Adrenal gland (tissue), 12 donors: ENCODE measurements around the gene RFPL4A. TPM values are rescaled to one million over a fixed set of nuclear protein-coding genes. Genes with fewer than 3 reads are reported as not detected.
"Not testable (repeated sequence)": the region's sequence is repeated elsewhere in the genome, so short reads cannot be mapped to it uniquely, and the experiment has no call there.

ENCODE experiments used
- DNase-seq, 7 donors: peaks; one replicate each; pipeline ENCODE4 v3.0.0-alpha.2; 2019 to 2020
- H3K27ac ChIP-seq, 5 donors: fragments of 200-600 bp; sonication (generic) in 4 of 5; 1 replicate in 3 of 5; 2 replicates in 2 of 5; pipeline versions ENCODE4 v1.5.1 to v1.8.0; 2016 to 2020; ENCODE audit warnings: mild to moderate bottlenecking in 1 of 5
- H3K27me3 ChIP-seq: fragments of 200-600 bp; 2 replicates; pipeline ENCODE4 v1.8.0; 2021
- H3K36me3 ChIP-seq, 2 donors: fragments of 200-600 bp; replicated peaks in 1 of 2; 1 replicate in 1 of 2; 2 replicates in 1 of 2; pipeline versions ENCODE4 v1.5.1 to v1.8.0; 2018 to 2022
- H3K4me1 ChIP-seq, 2 donors: fragments of 200-600 bp; replicated peaks in 1 of 2; 1 replicate in 1 of 2; 2 replicates in 1 of 2; pipeline versions ENCODE4 v1.5.1 to v1.8.0; 2018 to 2021
- H3K4me3 ChIP-seq, 4 donors: fragments of 200-600 bp; sonication (generic) in 3 of 4; one replicate each; pipeline ENCODE4 v1.5.1; 2016 to 2018
- H3K9me3 ChIP-seq, 3 donors: fragments of 200-600 bp; sonication (generic) in 1 of 3; replicated peaks in 1 of 3; 1 replicate in 2 of 3; 2 replicates in 1 of 3; pipeline versions ENCODE4 v1.5.1 to v1.8.0; 2016 to 2021
- POLR2A ChIP-seq, 2 donors: fragments of 450-650 bp; IDR thresholded peaks; one replicate each; pipeline ENCODE4 v1.6.1; 2017; ENCODE audit warnings: antibody characterized with exemption in 2 of 2, mild to moderate bottlenecking in 2 of 2, moderate library complexity in 1 of 2
- WGBS, 4 donors: extraction: QIAGEN DNeasy Blood & Tissue Kit in 2 of 4; methylation state at CpG; one replicate each; pipeline versions ENCODE4 v1.1.5 to v1.1.7; 2013 to 2017; 5-methylcytosine and 5-hydroxymethylcytosine counted together
- intact Hi-C, 2 donors: fragments of 100-400 bp; cut with DNase I; formaldehyde crosslinking; loops; one replicate each; pipeline versions ENCODE4 v1.14.1 to v1.15.0; 2022 to 2023
- polyA plus RNA-seq, 3 donors: library from polyadenylated mRNA; stranded (reverse); fragments of 200-250 nt in 2 of 3; fragments of 350-450 nt in 1 of 3; fragmentation: Illumina TruSeq in 1 of 3; extraction: RNeasy Lipid Tissue Mini Kit (QIAGEN cat#74804) in 1 of 3; gene quantifications; one replicate each; pipeline ENCODE4 v1.2.3, GENCODE V29; 2013 to 2014
- total RNA-seq, 9 donors: library from RNA; depleted of rRNA in 4 of 9; stranded (reverse); fragments of >200 nt in 4 of 9; fragments of 120-200 nt in 1 of 9; fragmentation: NEBNext Ultra II Directional in 1 of 9; extraction: Animal tissue kit (Norgen Biotek cat#: 25700) in 1 of 9; gene quantifications; one replicate each; pipeline versions ENCODE4 v1.1.0 to v1.2.4, GENCODE V29; 2013 to 2023
- TF ChIP-seq, protein P1 (sequence below), 6 experiments: fragments of 450-650 bp in 4 of 6; fragments of 200-600 bp in 2 of 6; sonication (generic) in 1 of 6; IDR thresholded peaks; 1 replicate in 5 of 6; 2 replicates in 1 of 6; pipeline versions ENCODE4 v1.5.1 to v1.8.0; 2016 to 2021; ENCODE audit warnings: antibody characterized with exemption in 6 of 6, mild to moderate bottlenecking in 2 of 6, moderate library complexity in 1 of 6
- donor health status: healthy with polysubstance abuse.
- donor health status: Bipolar disorder and iron deficiency.
- donor health status: DM: yes; HTN: yes; CAD: no.
- donor health status: DM: no; HTN: no; CAD: no.
- donor health status: DM: no; HTN: no; CAD: no.
- donor health status: DM: yes; HTN: yes; CAD: no.

RFPL4A gene
- total and polyA plus RNA-seq, 12 donors: 0.28 TPM; not detected in 11

DNA sequence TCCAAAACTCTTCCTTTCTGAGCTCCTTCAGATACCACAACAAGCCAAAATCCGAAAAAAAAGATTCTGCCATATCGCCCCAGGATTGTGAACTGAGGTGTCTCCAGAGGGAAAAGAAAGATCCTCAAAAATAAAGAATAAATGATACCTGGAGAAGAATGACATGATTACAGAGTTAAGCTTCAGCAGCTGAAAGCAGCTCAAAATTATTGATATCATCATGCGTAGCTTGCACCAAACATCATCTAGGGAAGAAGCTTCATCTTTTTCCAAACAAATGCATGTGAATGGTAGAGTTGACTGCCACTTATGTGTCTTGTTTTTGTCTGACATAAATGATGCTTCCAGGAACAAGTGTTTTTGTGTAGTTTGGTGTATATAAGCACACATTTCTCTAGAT, 20.6 kb upstream of the RFPL4A start, which contains the start of gene NLRP9:
Gene NLRP9 (minus strand): TSS at position 101 of the 400 bp plus-strand sequence. CDS start 28 bp downstream, at position 73.
- DNase-seq: no peak
- no peaks in the 10 kb centered on the region for H3K27me3 ChIP-seq
- no peaks in the 10 kb centered on the region for H3K9me3 ChIP-seq
- WGBS, 4 donors: 70 to 89% (median 84%) methylated on average over 3 of the region's 3 CpGs
- H3K27ac ChIP-seq: no peak within 1 kb of the TSS
- H3K4me1 ChIP-seq: no peaks in the 10 kb centered on the region
- no peak within 1 kb of the TSS for H3K4me3 ChIP-seq
- TF ChIP-seq, protein P1, sequence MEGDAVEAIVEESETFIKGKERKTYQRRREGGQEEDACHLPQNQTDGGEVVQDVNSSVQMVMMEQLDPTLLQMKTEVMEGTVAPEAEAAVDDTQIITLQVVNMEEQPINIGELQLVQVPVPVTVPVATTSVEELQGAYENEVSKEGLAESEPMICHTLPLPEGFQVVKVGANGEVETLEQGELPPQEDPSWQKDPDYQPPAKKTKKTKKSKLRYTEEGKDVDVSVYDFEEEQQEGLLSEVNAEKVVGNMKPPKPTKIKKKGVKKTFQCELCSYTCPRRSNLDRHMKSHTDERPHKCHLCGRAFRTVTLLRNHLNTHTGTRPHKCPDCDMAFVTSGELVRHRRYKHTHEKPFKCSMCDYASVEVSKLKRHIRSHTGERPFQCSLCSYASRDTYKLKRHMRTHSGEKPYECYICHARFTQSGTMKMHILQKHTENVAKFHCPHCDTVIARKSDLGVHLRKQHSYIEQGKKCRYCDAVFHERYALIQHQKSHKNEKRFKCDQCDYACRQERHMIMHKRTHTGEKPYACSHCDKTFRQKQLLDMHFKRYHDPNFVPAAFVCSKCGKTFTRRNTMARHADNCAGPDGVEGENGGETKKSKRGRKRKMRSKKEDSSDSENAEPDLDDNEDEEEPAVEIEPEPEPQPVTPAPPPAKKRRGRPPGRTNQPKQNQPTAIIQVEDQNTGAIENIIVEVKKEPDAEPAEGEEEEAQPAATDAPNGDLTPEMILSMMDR (IDR thresholded peaks at IDR 0.05): no peak
- no peak for TF ChIP-seq POLR2A (IDR thresholded peaks at IDR 0.05)
- intact Hi-C loops: no loop called here
- no peaks in the 10 kb centered on the region for H3K36me3 ChIP-seq

GRCh38 chr19:55750715-55751114, 8.2 kb upstream of the RFPL4A start:
- no peak for DNase-seq
- Histone ChIP-seq H3K4me1 (no peaks in the 10 kb centered on the region), H3K9me3 (no peaks in the 10 kb centered on the region), H3K27ac (no peak overlapping the region), H3K4me3 (no peak overlapping the region), H3K36me3 (no peaks in the 10 kb centered on the region), H3K27me3 (no peaks in the 10 kb centered on the region)
- TF ChIP-seq, protein P1 (IDR thresholded peaks at IDR 0.05): no peak
- TF ChIP-seq POLR2A (IDR thresholded peaks at IDR 0.05): no peak
- 76 to 85% (median 81%) methylated on average over 6 of the region's 6 CpGs for WGBS, 4 donors
- intact Hi-C loops: no loop called here

GRCh38 chr19:55753401-55753800, 5.5 kb upstream of the RFPL4A start:
- Histone ChIP-seq H3K27me3 (no peaks in the 10 kb centered on the region), H3K4me1 (no peaks in the 10 kb centered on the region), H3K36me3 (no peaks in the 10 kb centered on the region), H3K4me3 (no peak overlapping the region), H3K9me3 (no peaks in the 10 kb centered on the region), H3K27ac (no peak overlapping the region)
- TF ChIP-seq POLR2A (IDR thresholded peaks at IDR 0.05): no peak
- TF ChIP-seq, protein P1 (IDR thresholded peaks at IDR 0.05): no peak
- WGBS, 4 donors: 60 to 71% (median 64%) methylated on average over 3 of the region's 3 CpGs
- DNase-seq: no peak
- intact Hi-C loops: no loop called here

DNA sequence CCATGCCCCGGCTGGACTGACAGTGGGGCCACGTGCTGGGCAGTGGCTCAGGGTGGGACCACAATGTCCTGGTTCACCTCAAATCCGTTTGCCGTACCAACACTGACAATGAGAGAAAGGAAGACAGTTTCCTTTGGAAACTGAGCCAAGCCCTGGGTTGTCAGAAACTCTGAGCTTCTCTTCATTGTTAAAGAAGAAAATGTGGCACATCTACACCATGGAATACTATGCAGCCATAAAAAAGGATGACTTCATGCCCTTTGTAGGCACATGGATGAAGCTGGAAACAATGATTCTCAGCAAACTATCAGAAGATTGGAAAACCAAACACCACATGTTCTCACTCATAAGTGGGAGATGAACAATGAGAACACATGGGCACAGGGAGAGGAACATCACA, 2.1 kb upstream of the RFPL4A start:
- H3K4me1 ChIP-seq, intact Hi-C loops, H3K27me3 ChIP-seq, H3K4me3 ChIP-seq, H3K27ac ChIP-seq, H3K9me3 ChIP-seq, H3K36me3 ChIP-seq, DNase-seq: not testable (repeated sequence)
- 64 to 78% (median 75%) methylated on average over 4 of the region's 4 CpGs for WGBS, 4 donors

DNA sequence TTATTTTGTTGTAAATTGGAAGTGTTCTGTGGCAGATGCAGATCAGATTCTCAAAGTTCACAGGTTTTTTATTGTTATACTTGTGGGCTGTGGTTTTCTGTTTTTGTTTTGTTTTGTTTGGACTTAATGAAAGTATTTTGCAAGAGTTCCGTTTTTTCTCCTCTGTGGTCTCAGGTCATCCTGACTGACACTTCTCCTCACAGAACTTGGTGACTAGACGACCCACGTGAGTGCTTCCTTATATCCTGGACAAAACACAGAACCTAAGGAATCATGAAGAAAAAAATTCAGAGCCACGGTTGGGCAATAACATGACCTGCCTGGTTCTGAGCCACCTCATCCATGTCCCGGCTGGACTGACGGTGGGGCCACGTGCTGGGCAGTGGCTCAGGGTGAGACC, 7.6 kb downstream of the RFPL4A start:
- no peak overlapping the region for H3K4me3 ChIP-seq
- H3K27ac ChIP-seq: no peak overlapping the region
- no peak for TF ChIP-seq POLR2A (IDR thresholded peaks at IDR 0.05)
- TF ChIP-seq, protein P1 (IDR thresholded peaks at IDR 0.05): no peak
- no peaks in the 10 kb centered on the region for H3K36me3 ChIP-seq
- H3K9me3 ChIP-seq: no peaks in the 10 kb centered on the region
- 55 to 73% (median 61%) methylated on average over 6 to 7 of the region's 7 CpGs for WGBS, 4 donors
- peak in 1 of 7 donors; percentile 15 for DNase-seq
- intact Hi-C loops: no loop called here
- peaks cover 4% of the 10 kb centered on the region for H3K27me3 ChIP-seq
- no peaks in the 10 kb centered on the region for H3K4me1 ChIP-seq

DNA sequence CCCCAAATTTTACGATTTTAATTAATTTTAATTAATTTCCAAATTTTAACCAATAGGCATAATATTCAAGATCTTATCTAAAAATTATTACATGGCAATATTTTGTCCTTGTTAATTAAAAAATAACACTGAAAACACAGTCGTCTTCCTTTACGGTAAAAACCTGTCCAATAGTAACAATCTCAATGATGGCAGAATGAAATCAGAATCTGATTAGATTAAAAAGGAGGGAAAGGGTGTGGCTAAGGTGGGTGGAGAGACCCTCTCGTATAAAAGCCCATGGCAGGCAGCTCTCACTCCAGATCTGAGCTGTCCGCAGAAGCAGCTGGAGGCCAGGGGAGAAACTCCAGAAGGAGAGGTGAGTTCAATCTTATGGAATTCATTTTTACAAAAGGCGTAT, 9.9 kb downstream of the RFPL4A start, which contains the start of gene RFPL4AL1:
Gene RFPL4AL1 (plus strand): TSS at position 301 of the 400 bp plus-strand sequence. CDS start 2,687 bp downstream, outside the sequence.
- intact Hi-C loops: not testable (repeated sequence)
- 68 to 80% (median 74%) methylated on average over 5 to 6 of the region's 6 CpGs for WGBS, 4 donors

GRCh38 chr19:55769632-55770031, 10.7 kb downstream of the RFPL4A start:
- H3K27ac ChIP-seq, H3K4me3 ChIP-seq, intact Hi-C loops, DNase-seq, H3K27me3 ChIP-seq, H3K4me1 ChIP-seq, H3K9me3 ChIP-seq, H3K36me3 ChIP-seq: not testable (repeated sequence)
- WGBS, 4 donors: 43 to 47% (median 46%) methylated on average over 2 to 3 of the region's 3 CpGs

More for the DNA sequence above, 9.9 kb downstream of the RFPL4A start, which contains the start of gene RFPL4AL1:
- H3K4me3 ChIP-seq, H3K27me3 ChIP-seq, DNase-seq, H3K4me1 ChIP-seq, H3K36me3 ChIP-seq, H3K9me3 ChIP-seq, H3K27ac ChIP-seq: not testable (repeated sequence)
